K562 (cell line): ENCODE results near the gene ADSS1. TPM values are rescaled to one million over a fixed set of nuclear protein-coding genes. Genes with fewer than 3 reads are reported as not detected.
A peak's percentile ranks its signal among the peaks of the same experiment; 100 is the strongest.

Source experiments
- ADNP ChIP-seq: fragments of 200-800 bp; sonication (Bioruptor generic); IDR thresholded peaks from 2 replicates; pipeline ENCODE4 v1.6.1; 2016; ENCODE audit warnings: missing genetic modification characterization, missing compliant biosample characterization
- ARID2 ChIP-seq: fragments of 450-650 bp; IDR thresholded peaks from 2 replicates; pipeline ENCODE4 v1.6.1; 2017; ENCODE audit warnings: antibody characterized with exemption, mild to moderate bottlenecking
- ARNT ChIP-seq, 2 experiments: fragments of 450-650 bp; IDR thresholded peaks; 2 replicates each; pipeline ENCODE4 v1.6.1; 2016; ENCODE audit warnings: mild to moderate bottlenecking in 1 of 2
- EGR1 ChIP-seq: fragments of 450-650 bp; conservative IDR thresholded peaks from 2 replicates; pipeline ENCODE4 v1.6.1; 2017; ENCODE audit warnings: mild to moderate bottlenecking
- HCFC1 ChIP-seq: IDR thresholded peaks from 2 replicates; pipeline ENCODE4 v1.6.1; 2012; ENCODE audit warnings: low read depth, low read length, improper control_type of control experiment
- IFI16 ChIP-seq: fragments of 250-450 bp; sonication (Bioruptor Pico); IDR thresholded peaks from 2 replicates; pipeline ENCODE4 v2.1.2; 2022; ENCODE audit warnings: mild to moderate bottlenecking, inconsistent platforms
- PHTF2 ChIP-seq: fragments of 250-450 bp; sonication (Bioruptor Pico); IDR thresholded peaks from 2 replicates; pipeline ENCODE4 v1.5.0; 2021; ENCODE audit warnings: mild to moderate bottlenecking
- POLR3G ChIP-seq: IDR thresholded peaks from 2 replicates; pipeline ENCODE4 v1.6.1; 2011; ENCODE audit not compliant: insufficient read length, insufficient replicate concordance; ENCODE audit errors: extremely low read depth
- RBM15 ChIP-seq: fragments of 200-400 bp; formaldehyde crosslinking; IDR thresholded peaks from 2 replicates; pipeline ENCODE4 v1.6.1; 2018; ENCODE audit warnings: mild to moderate bottlenecking, low read length, moderate library complexity; ENCODE audit not compliant: insufficient read depth
- SLC30A9 ChIP-seq: fragments of 250-450 bp; sonication (Bioruptor Pico); IDR thresholded peaks from 2 replicates; pipeline ENCODE4 v1.8.0; 2022; ENCODE audit warnings: mild to moderate bottlenecking, moderate library complexity
- TCF7L2 ChIP-seq: fragments of 150-350 bp; IDR thresholded peaks from 2 replicates; pipeline ENCODE4 v1.6.1; 2016; ENCODE audit warnings: low read depth, mild to moderate bottlenecking, low read length, moderate library complexity
- TSC22D4 ChIP-seq: fragments of 450-650 bp; IDR thresholded peaks from 2 replicates; pipeline ENCODE4 v1.6.1; 2016; ENCODE audit warnings: missing genetic modification characterization, missing biosample characterization, control low read depth
- ZNF124 ChIP-seq: sonication (generic); formaldehyde crosslinking; IDR thresholded peaks from 2 replicates; pipeline ENCODE4 v1.8.1; 2022; ENCODE audit warnings: missing genetic modification reagents
- polyA plus RNA-seq, 8 experiments: library from polyadenylated mRNA; depleted of rRNA in 4 of 8; stranded (reverse) in 5 of 8; unstranded in 3 of 8; fragments of >200 nt; fragmentation: Nextera tagmentation in 2 of 8; fragmentation: Illumina TruSeq in 1 of 8; extraction: Ambion mirVana in 2 of 8; extraction: Trizol in 1 of 8; gene quantifications; 2 replicates each; pipeline versions ENCODE4 v1.2.1 to v1.2.3, GENCODE V29; 2011 to 2014; ENCODE audit warnings: inconsistent platforms in 1 of 8, missing spikeins in 1 of 8
- total RNA-seq, 7 experiments: library from RNA; depleted of rRNA in 6 of 7; stranded (reverse); fragments of >200 nt in 6 of 7; fragmentation: Illumina TruSeq in 2 of 7; extraction: Trizol in 2 of 7; gene quantifications; 2 replicates each; pipeline versions ENCODE4 v1.2.1 to v1.2.3, GENCODE V29; 2011 to 2021; ENCODE audit warnings: low replicate concordance in 1 of 7
- TF ChIP-seq, protein P1 (sequence below), 2 experiments: fragments of 450-650 bp; IDR thresholded peaks; 2 replicates each; pipeline ENCODE4 v1.6.1; 2016; ENCODE audit warnings: mild to moderate bottlenecking in 2 of 2, borderline replicate concordance in 1 of 2, low read depth in 1 of 2, moderate library complexity in 1 of 2
- TF ChIP-seq, protein P2 (sequence below), 2 experiments: IDR thresholded peaks; 2 replicates each; pipeline ENCODE4 v1.6.1; 2011; ENCODE audit warnings: borderline replicate concordance in 1 of 2, control low read depth in 1 of 2, low read depth in 1 of 2, low read length in 1 of 2, mild to moderate bottlenecking in 1 of 2, mixed read lengths in 1 of 2, moderate library complexity in 1 of 2; ENCODE audit not compliant: insufficient read depth in 1 of 2, insufficient read length in 1 of 2, poor library complexity in 1 of 2, severe bottlenecking in 1 of 2; ENCODE audit errors: extremely low read depth in 1 of 2
- TF ChIP-seq, protein P3 (sequence below): sonication (generic); formaldehyde crosslinking; IDR thresholded peaks from 2 replicates; pipeline ENCODE4 v1.8.0; 2022; ENCODE audit warnings: mild to moderate bottlenecking, missing genetic modification reagents

ADSS1 gene
- total and polyA plus RNA-seq, 9 of the 15 experiments (the other 6 are each of a cell fraction or from before 2014, with no cell fraction given), result 0.53 to 5.9 (median 3.9) TPM

DNA sequence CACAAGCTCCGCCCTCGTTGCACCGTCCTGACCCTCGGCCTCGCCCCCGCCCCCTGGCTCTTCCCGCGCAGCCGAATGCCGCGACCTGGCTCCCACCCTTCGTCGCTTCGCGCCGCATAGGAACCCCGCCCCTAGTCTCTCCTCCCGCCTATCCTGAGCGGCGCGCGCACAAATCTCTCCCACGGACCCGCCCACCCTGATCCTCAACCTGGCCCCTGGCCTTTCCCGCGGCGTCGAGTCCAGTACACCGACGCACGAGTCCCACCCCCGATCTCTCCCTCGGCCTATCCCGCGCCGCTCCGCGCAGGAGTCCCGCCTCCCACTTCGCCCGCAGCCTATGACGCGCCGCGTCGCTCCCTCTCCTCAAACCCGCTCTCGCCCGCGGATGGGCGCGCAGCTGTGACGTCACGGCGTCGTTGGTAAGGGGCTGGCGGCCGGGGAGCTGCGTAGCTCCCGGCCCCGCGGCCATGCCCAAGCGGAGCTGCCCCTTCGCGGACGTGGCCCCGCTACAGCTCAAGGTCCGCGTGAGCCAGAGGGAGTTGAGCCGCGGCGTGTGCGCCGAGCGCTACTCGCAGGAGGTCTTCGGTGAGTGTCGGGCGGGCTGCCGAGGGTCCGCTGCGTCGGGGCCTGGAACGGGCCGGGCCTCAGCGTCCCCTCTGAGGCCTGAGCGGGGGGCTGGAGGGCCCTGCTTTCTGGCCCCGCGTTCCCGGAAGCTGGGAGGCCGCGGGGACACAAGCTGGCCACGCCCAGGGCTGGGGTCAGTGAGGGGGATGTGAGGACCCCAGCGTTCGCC, 28.9 kb downstream of the ADSS1 start, which contains the start of gene SIVA1 (continued):
- TF ChIP-seq TSC22D4 (tag), result no peak
- TF ChIP-seq, protein P1, sequence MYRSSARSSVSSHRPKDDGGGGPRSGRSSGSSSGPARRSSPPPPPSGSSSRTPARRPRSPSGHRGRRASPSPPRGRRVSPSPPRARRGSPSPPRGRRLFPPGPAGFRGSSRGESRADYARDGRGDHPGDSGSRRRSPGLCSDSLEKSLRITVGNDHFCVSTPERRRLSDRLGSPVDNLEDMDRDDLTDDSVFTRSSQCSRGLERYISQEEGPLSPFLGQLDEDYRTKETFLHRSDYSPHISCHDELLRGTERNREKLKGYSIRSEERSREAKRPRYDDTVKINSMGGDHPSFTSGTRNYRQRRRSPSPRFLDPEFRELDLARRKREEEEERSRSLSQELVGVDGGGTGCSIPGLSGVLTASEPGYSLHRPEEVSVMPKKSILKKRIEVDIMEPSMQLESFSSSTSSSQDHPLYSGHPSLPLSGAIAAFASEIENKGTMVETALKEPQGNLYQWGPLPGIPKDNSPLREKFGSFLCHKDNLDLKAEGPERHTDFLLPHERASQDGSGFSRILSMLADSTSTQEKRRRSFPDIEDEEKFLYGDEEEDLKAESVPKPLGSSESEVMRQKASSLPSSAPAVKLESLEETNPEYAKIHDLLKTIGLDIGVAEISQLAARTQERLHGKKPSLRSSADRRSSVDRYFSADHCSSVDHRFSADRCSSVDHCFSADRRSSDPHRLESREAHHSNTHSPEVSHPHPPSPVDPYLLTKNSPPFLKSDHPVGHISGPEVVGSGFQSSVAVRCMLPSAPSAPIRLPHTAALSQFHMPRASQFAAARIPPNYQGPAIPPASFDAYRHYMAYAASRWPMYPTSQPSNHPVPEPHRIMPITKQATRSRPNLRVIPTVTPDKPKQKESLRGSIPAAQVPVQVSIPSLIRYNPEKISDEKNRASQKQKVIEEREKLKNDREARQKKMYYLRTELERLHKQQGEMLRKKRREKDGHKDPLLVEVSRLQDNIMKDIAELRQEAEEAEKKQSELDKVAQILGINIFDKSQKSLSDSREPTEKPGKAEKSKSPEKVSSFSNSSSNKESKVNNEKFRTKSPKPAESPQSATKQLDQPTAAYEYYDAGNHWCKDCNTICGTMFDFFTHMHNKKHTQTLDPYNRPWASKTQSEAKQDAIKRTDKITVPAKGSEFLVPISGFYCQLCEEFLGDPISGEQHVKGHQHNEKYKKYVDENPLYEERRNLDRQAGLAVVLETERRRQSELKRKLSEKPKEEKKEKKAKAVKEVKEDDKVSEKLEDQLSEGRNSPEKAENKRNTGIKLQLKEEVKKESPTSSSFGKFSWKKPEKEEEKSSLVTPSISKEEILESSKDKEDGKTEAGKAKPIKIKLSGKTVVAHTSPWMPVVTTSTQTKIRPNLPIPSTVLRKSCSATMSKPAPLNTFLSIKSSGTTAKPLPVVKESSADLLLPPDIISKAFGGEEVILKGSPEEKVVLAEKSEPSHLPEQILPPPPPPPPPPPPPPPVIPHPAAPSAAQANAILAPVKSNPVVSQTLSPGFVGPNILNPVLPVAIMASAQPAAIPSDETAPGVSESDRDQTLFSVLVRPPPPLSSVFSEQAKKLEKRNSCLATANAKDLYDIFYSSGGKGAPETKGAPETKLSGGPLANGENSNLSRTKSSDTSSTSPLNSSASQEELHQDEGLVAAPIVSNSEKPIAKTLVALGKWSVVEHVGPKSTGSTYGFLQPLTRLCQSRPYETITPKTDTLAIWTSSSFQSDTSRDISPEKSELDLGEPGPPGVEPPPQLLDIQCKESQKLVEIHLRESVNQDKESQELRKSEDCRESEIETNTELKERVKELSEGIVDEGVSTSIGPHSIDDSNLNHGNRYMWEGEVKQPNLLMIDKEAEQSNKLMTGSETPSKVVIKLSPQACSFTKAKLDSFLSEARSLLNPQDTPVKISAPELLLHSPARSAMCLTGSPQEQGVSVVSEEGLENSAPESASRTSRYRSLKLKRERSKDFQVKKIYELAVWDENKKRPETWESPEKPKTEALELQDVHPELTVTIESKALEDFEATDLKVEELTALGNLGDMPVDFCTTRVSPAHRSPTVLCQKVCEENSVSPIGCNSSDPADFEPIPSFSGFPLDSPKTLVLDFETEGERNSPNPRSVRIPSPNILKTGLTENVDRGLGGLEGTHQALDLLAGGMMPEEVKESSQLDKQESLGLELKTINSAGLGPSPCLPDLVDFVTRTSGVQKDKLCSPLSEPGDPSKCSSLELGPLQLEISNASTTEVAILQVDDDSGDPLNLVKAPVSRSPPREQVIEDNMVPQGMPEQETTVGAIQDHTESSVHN (IDR thresholded peaks at IDR 0.05; ENCODE audit: borderline replicate concordance in 1 of 2, low read depth in 1 of 2), result no peak
- no peak for TF ChIP-seq PHTF2 (CRISPR knock-in tag)
- TF ChIP-seq POLR3G, result no peak
- no peak for TF ChIP-seq ADNP (tag)
- TF ChIP-seq, protein P2, sequence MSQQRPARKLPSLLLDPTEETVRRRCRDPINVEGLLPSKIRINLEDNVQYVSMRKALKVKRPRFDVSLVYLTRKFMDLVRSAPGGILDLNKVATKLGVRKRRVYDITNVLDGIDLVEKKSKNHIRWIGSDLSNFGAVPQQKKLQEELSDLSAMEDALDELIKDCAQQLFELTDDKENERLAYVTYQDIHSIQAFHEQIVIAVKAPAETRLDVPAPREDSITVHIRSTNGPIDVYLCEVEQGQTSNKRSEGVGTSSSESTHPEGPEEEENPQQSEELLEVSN (IDR thresholded peaks at IDR 0.05; ENCODE audit: borderline replicate concordance in 1 of 2, extremely low read depth in 1 of 2, insufficient read depth in 1 of 2, insufficient read length in 1 of 2, low read depth in 1 of 2, low read length in 1 of 2, poor library complexity in 1 of 2, severe bottlenecking in 1 of 2), result peak; percentile 69 to 89
- peak; percentile 80 for TF ChIP-seq HCFC1
- TF ChIP-seq SLC30A9 (CRISPR knock-in tag), result no peak
- TF ChIP-seq ZNF124, result no peak
- no peak for TF ChIP-seq RBM15
- no peak for TF ChIP-seq ARNT (IDR thresholded peaks at IDR 0.05)
- TF ChIP-seq, protein P3, sequence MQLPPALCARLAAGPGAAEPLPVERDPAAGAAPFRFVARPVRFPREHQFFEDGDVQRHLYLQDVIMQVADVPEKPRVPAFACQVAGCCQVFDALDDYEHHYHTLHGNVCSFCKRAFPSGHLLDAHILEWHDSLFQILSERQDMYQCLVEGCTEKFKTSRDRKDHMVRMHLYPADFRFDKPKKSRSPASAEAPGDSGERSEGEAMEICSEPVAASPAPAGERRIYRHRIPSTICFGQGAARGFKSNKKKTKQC (CRISPR knock-in tag), result peak; percentile 75; the same call in 1 of the 2 replicates
- no peak for TF ChIP-seq TCF7L2
- TF ChIP-seq EGR1, result peak; percentile 70
- TF ChIP-seq IFI16 (CRISPR knock-in tag), result no peak
- TF ChIP-seq ARID2, result no peak
